ENCODE measurements around the gene STMND1.
"Not testable (repeated sequence)": the region's sequence is repeated elsewhere in the genome, so short reads cannot be mapped to it uniquely, and the experiment has no call there.

Gene STMND1

DNA sequence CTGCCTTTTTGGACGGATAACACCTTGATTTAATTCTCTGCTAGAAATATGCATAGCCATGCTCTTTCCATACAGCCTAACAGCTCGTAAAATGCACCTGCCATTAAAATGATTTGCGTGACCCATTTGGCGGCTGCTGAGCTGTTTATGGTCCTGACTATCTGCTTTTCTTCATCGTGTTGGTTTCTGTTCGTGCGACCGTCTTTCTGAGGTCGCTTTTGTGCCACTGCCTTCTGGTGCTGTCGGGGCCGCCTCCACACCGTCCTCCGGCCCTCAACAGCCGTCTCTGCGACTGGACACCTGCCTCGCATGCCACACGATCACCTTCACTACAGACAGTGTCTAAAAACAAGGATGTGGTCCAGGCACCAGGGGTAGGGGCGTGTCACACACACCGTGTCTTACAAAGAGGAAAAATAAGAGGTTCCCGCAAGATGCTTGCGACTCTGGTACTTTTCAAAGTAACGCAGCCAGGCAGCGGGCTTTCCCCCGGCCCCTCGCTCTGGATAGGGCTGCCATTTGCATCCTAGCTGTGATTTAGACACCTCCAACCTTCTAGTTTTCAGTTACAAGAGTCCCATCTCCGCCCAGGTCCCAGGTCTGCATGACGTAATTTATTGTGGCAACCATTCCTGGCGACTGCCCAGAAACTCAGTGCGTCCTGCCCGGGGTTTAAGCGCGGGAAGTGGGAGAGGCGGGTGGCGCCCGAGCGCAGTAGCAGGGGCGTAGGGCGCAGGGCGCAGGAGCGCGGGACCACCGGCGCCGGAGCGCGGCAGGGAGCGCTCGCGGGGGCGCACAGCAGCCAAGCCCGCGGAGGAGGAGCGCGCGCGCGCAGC, at the start of gene STMND1:
STMND1 (plus strand) TSS at position 629 of the 836 bp plus-strand sequence. CDS start 208 bp downstream, outside the sequence.
- DNase-seq (ENCODE audit: low read depth, low spot score) = no peak

DNA sequence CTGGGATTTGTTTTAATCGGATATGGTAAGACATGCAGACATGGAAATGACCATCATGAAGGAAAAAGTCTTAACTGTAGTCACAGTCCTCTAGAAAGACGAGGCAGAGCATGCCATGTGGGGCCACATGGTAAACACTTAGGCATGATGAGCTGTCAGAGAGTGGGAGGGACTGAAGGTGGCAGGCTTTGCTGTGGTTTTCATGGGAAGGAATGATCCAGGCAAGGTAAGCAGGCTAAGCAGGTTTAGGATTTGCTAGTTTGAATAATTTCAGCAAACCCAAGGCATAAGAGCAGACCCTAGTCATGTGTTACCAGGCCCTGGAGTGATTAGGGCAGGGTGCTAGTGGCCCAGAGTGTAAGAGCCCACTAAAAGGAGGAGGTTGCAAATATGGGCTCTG, 47.2 kb upstream of the STMND1 start:
- no peak for DNase-seq (ENCODE audit: low read depth, low spot score)

GRCh38 chr6:17057322-17057721, 44.5 kb upstream of the STMND1 start:
- no peak for DNase-seq (ENCODE audit: low read depth, low spot score)

GRCh38 chr6:17058550-17058949, 43.3 kb upstream of the STMND1 start:
- no peak for DNase-seq (ENCODE audit: low read depth, low spot score)

- DNase-seq (ENCODE audit: low read depth, low spot score) = no peak
Measured at GRCh38 chr6:17059022-17059421, 42.8 kb upstream of the STMND1 start.

DNA sequence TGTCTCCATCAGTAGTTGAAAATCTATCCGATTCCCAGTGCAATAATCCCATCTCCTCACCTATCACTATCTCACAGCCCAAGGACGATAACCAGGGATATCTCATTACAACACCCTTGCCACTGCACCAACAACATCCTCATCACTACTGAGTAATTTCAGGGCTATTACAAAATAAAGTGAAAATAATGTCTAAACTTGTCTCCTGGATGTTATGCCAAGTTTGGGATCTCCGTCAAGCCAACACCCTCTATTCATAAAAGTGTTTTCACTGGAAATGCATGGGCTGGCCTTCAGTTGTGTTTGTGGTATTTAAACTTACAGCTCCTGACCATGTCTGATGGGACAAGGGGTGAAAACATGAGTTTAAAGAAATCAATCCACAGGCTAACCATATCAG, 42.0 kb upstream of the STMND1 start:
- DNase-seq (ENCODE audit: low read depth, low spot score) = no peak

GRCh38 chr6:17061097-17061496, 40.8 kb upstream of the STMND1 start:
- DNase-seq (ENCODE audit: low read depth, low spot score) = no peak

DNA sequence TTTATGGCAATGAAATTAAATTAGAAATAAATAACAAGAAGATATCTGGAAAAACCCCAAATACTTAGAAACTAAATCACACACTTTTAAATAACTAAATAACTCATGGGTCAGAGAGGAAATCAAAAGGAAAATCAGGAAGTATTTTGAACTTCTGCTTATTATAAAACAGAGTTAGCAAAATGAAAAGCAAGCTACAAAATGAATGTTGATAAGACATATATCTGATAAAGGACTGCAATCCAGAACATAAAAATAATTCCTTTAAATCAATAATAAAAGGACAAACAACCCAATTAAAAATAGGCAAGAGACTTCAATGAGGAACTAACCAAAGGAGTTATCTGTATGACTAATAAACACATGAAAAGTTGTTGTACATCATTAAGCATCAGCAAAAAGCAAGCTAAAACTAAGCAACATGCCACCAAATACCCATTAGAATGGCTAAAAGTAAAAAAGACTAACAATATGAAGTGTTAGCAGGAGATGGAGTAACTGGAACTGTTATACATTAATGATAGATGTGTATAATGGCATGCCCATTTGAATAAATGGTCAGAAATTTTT, 38.9 kb upstream of the STMND1 start:
- DNase-seq (ENCODE audit: low read depth, low spot score) = no peak

- no peak for DNase-seq (ENCODE audit: low read depth, low spot score)
Measured at GRCh38 chr6:17064975-17065374, 36.9 kb upstream of the STMND1 start.

- no peak for DNase-seq (ENCODE audit: low read depth, low spot score)
Measured at GRCh38 chr6:17066610-17067009, 35.2 kb upstream of the STMND1 start.

DNA sequence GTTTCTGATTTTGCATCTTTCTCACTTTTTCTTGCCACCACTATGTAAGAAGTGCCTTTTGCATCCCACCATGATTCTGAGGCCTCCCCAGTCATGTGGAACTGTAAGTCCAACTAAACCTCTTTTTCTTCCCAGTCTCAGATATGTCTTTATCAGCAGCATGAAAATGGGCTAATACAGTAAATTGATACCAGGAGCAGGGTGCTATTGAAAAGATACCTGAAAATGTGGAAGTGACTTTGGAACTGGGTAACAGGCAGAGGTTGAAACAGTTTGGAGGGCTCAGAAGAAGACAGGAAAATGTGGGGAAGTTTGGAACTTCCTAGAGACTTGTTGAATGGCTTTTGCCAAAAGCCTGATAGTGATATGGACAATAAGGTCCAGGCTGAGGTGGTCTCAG, 32.9 kb upstream of the STMND1 start:
- not testable (repeated sequence) for DNase-seq (ENCODE audit: low read depth, low spot score)

DNA sequence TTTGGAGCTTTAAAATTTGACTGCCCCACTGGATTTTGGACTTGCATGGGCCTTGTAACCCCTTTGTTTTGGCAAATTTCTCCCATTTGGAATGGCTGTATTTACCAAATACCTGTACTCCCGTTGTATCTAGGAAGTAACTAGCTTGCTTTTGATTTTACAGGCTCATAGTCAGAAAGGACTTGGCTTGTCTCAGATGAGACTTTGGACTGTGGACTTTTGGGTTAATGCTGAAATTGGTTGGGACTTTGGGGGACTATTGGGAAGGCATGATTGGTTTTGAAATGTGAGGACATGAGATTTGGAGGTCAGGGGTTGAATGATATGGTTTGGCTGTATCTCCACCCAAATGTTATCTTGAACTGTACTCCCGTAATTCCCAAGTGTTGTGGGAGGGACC, 31.4 kb upstream of the STMND1 start:
- not testable (repeated sequence) for DNase-seq (ENCODE audit: low read depth, low spot score)

GRCh38 chr6:17073596-17073995, 28.3 kb upstream of the STMND1 start:
- not testable (repeated sequence) for DNase-seq (ENCODE audit: low read depth, low spot score)

DNA sequence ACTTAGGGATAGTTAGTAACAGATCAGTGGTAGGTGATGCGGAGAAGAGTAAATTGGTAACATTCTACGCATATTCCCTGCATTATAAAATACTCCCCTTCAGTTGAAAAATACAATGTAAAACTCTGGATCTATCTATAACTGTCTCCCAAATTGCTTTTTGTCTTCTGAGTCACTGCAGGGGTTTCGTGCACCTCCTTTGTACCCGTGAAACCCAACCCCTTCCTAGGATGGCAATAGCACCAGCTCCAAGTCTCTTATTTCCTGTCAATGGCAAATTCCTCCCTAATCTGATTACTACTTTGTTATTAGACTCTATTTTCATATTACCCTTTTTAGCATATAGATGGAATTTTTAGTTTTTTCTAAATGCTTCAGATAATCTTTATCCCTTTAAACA, 20.6 kb upstream of the STMND1 start:
- DNase-seq (ENCODE audit: low read depth, low spot score) = no peak

DNA sequence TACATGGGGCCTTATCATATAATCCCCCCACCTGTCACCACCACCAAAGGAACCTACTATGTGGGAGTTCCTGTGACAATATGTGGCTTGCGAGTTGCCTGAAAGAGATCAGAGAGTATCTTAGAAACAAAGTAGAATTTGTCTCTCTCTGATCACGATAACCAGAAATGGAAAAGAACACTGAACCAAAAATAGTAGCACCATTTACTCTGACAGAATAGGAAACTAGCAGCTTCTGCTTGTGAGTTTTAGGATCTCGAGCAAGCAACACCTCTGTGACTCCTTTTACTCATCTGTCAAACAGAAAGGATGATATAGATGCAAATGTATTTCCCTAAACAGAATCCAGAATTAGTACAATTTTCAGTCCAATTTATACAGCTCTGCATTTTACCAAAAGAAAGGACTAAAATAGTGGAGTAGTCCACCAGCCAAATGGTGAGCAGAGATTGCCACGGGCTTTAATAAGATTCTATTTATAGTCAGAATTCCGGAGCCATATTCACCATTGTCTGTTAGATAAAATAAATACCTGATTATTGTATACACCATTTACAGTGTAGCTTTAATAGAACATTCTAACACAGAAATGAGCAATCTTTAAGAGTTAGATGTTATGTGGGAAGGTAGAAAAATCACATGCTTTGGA, 19.9 kb upstream of the STMND1 start:
- no peak for DNase-seq (ENCODE audit: low read depth, low spot score)

- DNase-seq (ENCODE audit: low read depth, low spot score) = no peak
Measured at GRCh38 chr6:17083397-17083796, 18.5 kb upstream of the STMND1 start.

- peak; percentile 31 for DNase-seq (ENCODE audit: low read depth, low spot score)
Measured at GRCh38 chr6:17086469-17086868, 15.4 kb upstream of the STMND1 start.

DNA sequence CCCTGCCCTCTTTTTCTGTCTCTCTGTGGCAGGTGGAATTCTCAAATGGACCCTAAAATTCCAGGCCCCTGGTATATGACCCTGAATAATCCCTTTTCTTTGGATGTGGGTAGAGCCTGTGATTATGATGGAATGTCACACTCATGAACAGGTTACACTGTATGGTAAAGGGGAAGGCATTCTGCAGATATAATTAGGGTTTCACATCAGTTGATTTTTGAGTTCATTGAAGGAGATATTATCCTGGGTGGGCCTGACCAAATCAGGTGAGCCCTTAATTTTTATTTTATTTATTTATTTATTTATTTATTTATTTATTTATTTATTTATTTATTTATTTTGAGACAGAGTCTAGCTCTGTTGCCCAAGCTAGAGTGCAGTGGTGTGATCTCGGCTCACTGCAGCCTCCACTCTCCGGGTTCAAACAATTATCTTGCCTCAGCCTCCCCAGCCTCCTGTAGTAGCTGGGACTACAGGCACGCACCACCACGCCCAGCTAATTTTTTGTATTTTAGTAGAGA, 13.7 kb upstream of the STMND1 start:
- DNase-seq (ENCODE audit: low read depth, low spot score) = no peak

DNA sequence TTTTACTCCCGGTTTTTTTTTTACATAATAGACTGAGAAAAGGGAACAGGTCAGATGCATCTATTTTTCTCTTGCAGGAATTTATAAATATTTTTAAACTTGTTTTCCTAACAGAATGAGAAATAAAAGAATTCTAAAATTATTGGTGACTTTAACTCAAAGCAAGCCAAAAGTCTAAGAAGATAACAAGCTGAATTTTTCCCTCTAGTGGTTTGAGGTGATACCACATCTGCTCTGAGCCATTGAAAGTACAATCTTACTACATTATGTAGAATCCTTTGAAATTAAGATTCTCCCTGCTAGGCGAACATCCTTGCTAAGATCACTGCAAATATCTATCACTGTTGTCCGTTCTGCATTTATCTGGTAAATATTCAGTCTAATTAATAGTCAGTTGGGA, 10.7 kb upstream of the STMND1 start:
- no peak for DNase-seq (ENCODE audit: low read depth, low spot score)

- no peak for DNase-seq (ENCODE audit: low read depth, low spot score)
Measured at GRCh38 chr6:17093686-17094085, 8.2 kb upstream of the STMND1 start.

DNA sequence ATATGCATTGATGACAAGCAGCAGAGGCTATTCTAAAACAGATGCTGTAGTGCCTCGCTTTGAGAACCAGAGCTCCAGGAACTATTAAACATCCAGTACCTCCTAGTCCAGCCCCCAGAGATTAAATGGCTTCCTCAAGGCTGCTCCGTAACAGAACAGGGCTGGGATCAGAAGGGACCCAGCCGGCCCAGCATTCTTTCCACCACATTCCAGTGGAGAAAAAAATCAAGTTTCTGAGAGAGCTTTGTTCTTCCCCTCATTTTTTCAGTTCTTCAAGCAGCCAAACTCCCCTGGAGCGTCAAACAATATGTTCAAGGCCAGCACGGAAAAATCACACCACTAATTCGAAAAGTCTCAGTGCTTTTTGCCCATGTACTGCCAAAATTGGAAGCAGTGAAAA, 5.8 kb upstream of the STMND1 start:
- no peak for DNase-seq (ENCODE audit: low read depth, low spot score)

DNA sequence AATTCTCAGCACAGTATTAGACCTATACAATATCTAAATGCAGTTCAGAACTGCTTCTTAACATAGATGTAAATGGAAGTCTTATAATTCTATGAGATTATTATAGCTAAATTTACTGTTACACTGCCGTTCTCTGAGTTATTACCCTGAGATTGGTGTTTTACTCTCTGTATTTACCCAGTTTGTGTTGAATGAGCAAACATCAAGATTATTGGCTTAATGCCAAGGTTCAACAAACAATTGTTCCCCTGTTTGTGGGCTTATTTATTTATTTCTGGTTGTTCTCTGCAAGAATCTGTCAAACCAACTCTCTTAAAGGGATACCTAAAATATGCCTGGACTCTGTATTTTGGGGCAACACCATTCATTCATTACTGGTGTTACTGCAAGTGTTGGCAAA, 5.2 kb upstream of the STMND1 start:
- no peak for DNase-seq (ENCODE audit: low read depth, low spot score)

DNA sequence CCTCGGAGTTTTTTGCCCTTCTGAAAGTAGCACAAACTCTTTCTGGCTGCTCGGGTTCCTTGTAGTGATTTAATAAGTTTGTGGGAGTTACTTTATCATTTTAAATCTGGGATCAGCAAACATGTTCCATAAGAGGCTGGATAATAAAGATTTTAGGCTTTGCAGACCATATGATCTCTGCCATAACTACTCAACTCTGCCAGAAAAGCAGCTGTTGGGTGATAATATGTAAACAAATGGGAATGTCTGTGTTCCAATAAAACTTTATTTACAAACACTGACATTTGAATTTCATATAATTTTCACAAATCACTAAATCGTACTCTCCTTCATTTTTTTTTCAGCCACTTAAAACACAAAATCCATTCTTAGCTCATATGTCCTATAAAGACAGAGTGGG, 3.9 kb upstream of the STMND1 start:
- DNase-seq (ENCODE audit: low read depth, low spot score) = no peak
